OCI-LY1 (cell line): Measurements from ENCODE around the gene BMERB1.
"Not testable (repeated sequence)": the region's sequence is repeated elsewhere in the genome, so short reads cannot be mapped to it uniquely, and the experiment has no call there.

Experiments
- H2AFZ ChIP-seq: fragments of 200-600 bp; sonication (generic), shearing (Covaris generic); 2 replicates; pipeline ENCODE4 v1.6.0; 2014; ENCODE audit warnings: antibody characterized with exemption, mild to moderate bottlenecking, low read length
- H3F3A ChIP-seq: fragments of 200-600 bp; sonication (generic), shearing (Covaris generic); 2 replicates; pipeline ENCODE4 v1.6.0; 2014; ENCODE audit warnings: mild to moderate bottlenecking, antibody characterized with exemption, low read length, moderate library complexity; ENCODE audit not compliant: insufficient read depth
- H3K27ac ChIP-seq: fragments of 200-600 bp; sonication (generic); 2 replicates; pipeline ENCODE4 v1.5.1; 2014; ENCODE audit warnings: low read length, mixed run types, mild to moderate bottlenecking, low read depth; ENCODE audit not compliant: poor library complexity, severe bottlenecking
- H3K27me3 ChIP-seq: fragments of 200-600 bp; sonication (generic); 2 replicates; pipeline ENCODE4 v1.6.0; 2014; ENCODE audit warnings: antibody characterized with exemption, mild to moderate bottlenecking, low read length, moderate library complexity; ENCODE audit not compliant: insufficient read depth
- H3K36me3 ChIP-seq: fragments of 200-600 bp; sonication (generic); 2 replicates; pipeline ENCODE4 v1.6.1; 2014; ENCODE audit warnings: mild to moderate bottlenecking, antibody characterized with exemption, low read length, moderate library complexity, mixed read lengths; ENCODE audit not compliant: insufficient read depth
- H3K4me1 ChIP-seq: fragments of 200-600 bp; sonication (generic); 2 replicates; pipeline ENCODE4 v1.5.1; 2014; ENCODE audit warnings: mild to moderate bottlenecking, low read length, moderate library complexity; ENCODE audit not compliant: insufficient read depth, severe bottlenecking
- H3K4me2 ChIP-seq: fragments of 200-600 bp; sonication (generic), shearing (Covaris generic); 2 replicates; pipeline ENCODE4 v1.6.1; 2014; ENCODE audit warnings: low read length
- H3K4me3 ChIP-seq: fragments of 200-600 bp; sonication (generic); 2 replicates; pipeline ENCODE4 v1.5.1; 2014; ENCODE audit warnings: low read length, low read depth, mild to moderate bottlenecking, mixed read lengths; ENCODE audit not compliant: poor library complexity, severe bottlenecking
- H3K79me2 ChIP-seq: fragments of 200-600 bp; shearing (Covaris generic); 2 replicates; pipeline ENCODE4 v1.6.1; 2016; ENCODE audit warnings: mixed run types, low read length, mixed read lengths; ENCODE audit not compliant: insufficient read depth
- H3K9ac ChIP-seq: fragments of 200-600 bp; sonication (generic), shearing (Covaris generic); 2 replicates; pipeline ENCODE4 v1.6.1; 2014; ENCODE audit warnings: mild to moderate bottlenecking, low read length, mixed read lengths
- H3K9me2 ChIP-seq: fragments of 200-600 bp; sonication (generic), shearing (Covaris generic); 2 replicates; pipeline ENCODE4 v1.6.1; 2014; ENCODE audit warnings: low read depth, mild to moderate bottlenecking, low read length, mixed read lengths
- H3K9me3 ChIP-seq: fragments of 200-600 bp; shearing (Covaris generic); 2 replicates; pipeline ENCODE4 v1.6.1; 2014; ENCODE audit warnings: low read length, mixed read lengths
- H4K20me1 ChIP-seq: fragments of 200-600 bp; sonication (generic), shearing (Covaris generic); 2 replicates; pipeline ENCODE4 v1.6.0; 2016; ENCODE audit warnings: mild to moderate bottlenecking, low read length; ENCODE audit not compliant: insufficient read depth
- EZH2 ChIP-seq: fragments of 200-600 bp; sonication (generic), shearing (Covaris generic); IDR thresholded peaks from 2 replicates; pipeline ENCODE4 v1.8.0; 2017; ENCODE audit warnings: borderline replicate concordance, mixed run types, mild to moderate bottlenecking, antibody characterized with exemption, low read length, moderate library complexity, mixed read lengths
- TF ChIP-seq, protein P1 (sequence below): fragments of 200-600 bp; sonication (generic), shearing (Covaris generic); IDR thresholded peaks from 2 replicates; pipeline ENCODE4 v1.5.1; 2017; ENCODE audit warnings: mild to moderate bottlenecking, antibody characterized with exemption, low read length, moderate library complexity, mixed read lengths

BMERB1 gene

GRCh38 chr16:15466886-15467781 is 32.7 kb downstream of the BMERB1 start:
- H2AFZ ChIP-seq = no peak overlapping the region
- H3K9me2 ChIP-seq = no peaks in the 10 kb centered on the region
- H3F3A ChIP-seq = no peaks in the 10 kb centered on the region
- H3K36me3 ChIP-seq = no peaks in the 10 kb centered on the region
- no peaks in the 10 kb centered on the region for H3K79me2 ChIP-seq
- TF ChIP-seq, protein P1, sequence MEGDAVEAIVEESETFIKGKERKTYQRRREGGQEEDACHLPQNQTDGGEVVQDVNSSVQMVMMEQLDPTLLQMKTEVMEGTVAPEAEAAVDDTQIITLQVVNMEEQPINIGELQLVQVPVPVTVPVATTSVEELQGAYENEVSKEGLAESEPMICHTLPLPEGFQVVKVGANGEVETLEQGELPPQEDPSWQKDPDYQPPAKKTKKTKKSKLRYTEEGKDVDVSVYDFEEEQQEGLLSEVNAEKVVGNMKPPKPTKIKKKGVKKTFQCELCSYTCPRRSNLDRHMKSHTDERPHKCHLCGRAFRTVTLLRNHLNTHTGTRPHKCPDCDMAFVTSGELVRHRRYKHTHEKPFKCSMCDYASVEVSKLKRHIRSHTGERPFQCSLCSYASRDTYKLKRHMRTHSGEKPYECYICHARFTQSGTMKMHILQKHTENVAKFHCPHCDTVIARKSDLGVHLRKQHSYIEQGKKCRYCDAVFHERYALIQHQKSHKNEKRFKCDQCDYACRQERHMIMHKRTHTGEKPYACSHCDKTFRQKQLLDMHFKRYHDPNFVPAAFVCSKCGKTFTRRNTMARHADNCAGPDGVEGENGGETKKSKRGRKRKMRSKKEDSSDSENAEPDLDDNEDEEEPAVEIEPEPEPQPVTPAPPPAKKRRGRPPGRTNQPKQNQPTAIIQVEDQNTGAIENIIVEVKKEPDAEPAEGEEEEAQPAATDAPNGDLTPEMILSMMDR = peak; percentile 39; the same call in 1 of the 2 replicates
- TF ChIP-seq EZH2 = no peak
- H3K4me1 ChIP-seq = no peaks in the 10 kb centered on the region
- no peak overlapping the region for H3K9ac ChIP-seq
- H3K27me3 ChIP-seq = no peaks in the 10 kb centered on the region
- H3K9me3 ChIP-seq = peaks cover 4% of the 10 kb centered on the region
- H3K4me2 ChIP-seq = no peak overlapping the region
- no peak overlapping the region for H3K4me3 ChIP-seq
- H4K20me1 ChIP-seq = no peaks in the 10 kb centered on the region
- H3K27ac ChIP-seq = no peak overlapping the region

DNA sequence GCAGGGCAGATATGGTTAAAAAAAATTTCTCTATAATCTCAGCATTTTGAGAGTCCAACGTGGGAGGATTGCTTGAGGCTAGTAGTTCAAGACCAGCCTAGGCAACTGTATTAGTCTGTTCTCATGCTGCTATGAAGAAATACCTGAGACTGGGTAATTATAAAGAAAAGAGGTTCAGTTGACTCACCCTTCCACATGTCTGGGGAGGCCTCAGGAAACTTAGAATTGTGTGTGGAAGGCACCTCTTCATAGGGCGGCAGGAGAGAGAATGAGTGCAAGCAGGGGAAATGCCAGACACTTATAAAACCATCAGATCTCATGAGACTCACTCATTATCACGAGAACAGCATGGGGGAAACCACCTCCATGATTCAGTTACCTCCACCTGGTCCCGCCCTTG is 42.6 kb downstream of the BMERB1 start:
- not testable (repeated sequence) for H3K79me2 ChIP-seq, H3K9ac ChIP-seq, H3K27me3 ChIP-seq, H3K4me2 ChIP-seq, H3K27ac ChIP-seq, H3K9me3 ChIP-seq, H3K36me3 ChIP-seq, H4K20me1 ChIP-seq, H3K4me1 ChIP-seq, H3F3A ChIP-seq, H2AFZ ChIP-seq, H3K9me2 ChIP-seq, H3K4me3 ChIP-seq

DNA sequence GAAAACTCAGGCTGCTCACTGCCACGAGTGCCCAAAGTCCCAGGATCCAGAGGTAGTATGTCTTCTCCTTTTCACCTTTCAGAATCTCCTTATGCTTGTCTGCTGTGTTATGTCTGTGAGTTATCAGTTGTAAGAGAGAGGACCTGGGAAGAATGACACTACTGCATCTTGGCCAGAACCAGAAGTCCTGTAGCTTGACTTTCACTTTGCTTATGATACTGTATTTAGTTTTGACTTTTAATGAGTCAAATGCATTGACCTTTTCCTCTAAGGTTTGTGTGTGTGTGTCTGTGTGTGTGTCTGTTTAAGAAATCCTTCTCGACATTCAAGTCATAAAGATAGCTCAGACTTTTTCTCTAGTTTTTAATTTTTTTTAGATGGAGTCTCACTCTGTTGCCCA is 43.4 kb downstream of the BMERB1 start:
- no peak overlapping the region for H3K4me3 ChIP-seq
- H3F3A ChIP-seq = no peaks in the 10 kb centered on the region
- no peaks in the 10 kb centered on the region for H3K4me1 ChIP-seq
- H4K20me1 ChIP-seq = no peaks in the 10 kb centered on the region
- TF ChIP-seq, protein P1 = no peak
- no peak for TF ChIP-seq EZH2
- no peaks in the 10 kb centered on the region for H3K9me2 ChIP-seq
- H3K4me2 ChIP-seq = no peak overlapping the region
- H3K27me3 ChIP-seq = no peaks in the 10 kb centered on the region; the same call in 1 of the 2 replicates
- H3K9me3 ChIP-seq = no peaks in the 10 kb centered on the region
- no peak overlapping the region for H3K27ac ChIP-seq
- H3K79me2 ChIP-seq = no peaks in the 10 kb centered on the region
- H2AFZ ChIP-seq = no peak overlapping the region
- H3K36me3 ChIP-seq = no peaks in the 10 kb centered on the region
- no peak overlapping the region for H3K9ac ChIP-seq
